HG02678 (cell line): ENCODE data around the gene GPR183.
"Not testable (repeated sequence)": the region's sequence is repeated elsewhere in the genome, so short reads cannot be mapped to it uniquely, and the experiment has no call there.

Source experiments
- ATAC-seq: cut with Tn5 transposase; IDR thresholded peaks from one replicate; pipeline ENCODE4 v1.9.1; 2021; ENCODE audit warnings: mild to moderate bottlenecking, moderate library complexity; ENCODE audit not compliant: unreplicated experiment

Gene GPR183

DNA sequence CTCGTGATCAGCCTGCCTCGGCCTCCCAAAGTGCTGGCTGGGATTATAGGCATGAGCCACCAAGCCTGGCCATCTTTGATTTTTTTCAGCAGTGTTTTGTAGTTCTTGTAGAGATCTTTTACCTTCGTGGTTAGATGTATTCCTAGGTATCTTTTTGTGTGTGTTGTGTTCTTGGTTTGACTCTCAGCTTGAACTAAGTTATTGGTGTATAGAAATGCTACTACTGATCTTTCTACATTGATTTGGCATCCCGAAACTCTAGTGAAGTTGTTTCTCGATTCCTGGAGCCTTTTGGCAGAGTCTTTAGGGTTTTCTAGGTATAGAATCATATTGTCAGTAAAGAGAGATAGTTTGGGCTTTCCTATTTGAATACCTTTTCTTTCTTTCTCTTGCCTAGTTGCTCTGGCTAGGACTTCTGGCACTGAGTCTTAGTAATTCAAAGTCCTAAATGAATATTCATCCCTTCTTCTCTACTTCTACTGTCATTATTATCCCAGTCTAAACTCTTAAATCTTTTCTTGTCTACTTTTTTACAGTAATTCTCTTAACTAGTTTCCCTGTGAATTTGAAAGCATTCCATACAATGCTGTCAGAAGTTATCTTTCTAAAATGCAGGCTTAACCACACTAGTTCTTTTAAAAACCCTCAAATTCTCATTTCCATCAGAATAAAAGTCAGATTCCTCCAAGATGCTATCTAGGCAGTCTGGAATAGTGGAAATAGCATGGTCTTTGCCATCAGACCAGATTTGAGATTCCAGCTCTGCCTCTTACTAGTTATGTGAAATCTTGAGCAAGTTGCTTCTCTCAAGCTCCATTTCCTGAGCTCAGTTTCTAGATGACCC, 56.0 kb downstream of the GPR183 start:
- ATAC-seq, result no peak

GRCh38 chr13:99249606-99250005, 57.6 kb downstream of the GPR183 start:
- ATAC-seq, result not testable (repeated sequence)

GRCh38 chr13:99249178-99249577, 58.0 kb downstream of the GPR183 start:
- not testable (repeated sequence) for ATAC-seq

GRCh38 chr13:99246100-99246499, 61.1 kb downstream of the GPR183 start:
- ATAC-seq, result no peak
